Tibial nerve (tissue), 4 donors: ENCODE measurements around the gene LACTBL1. TPM values are rescaled to one million over a fixed set of nuclear protein-coding genes. Genes with fewer than 3 reads are reported as not detected.

ENCODE experiments used
- DNase-seq, 2 donors: peaks; one replicate each; pipeline ENCODE4 v3.0.0-alpha.2; 2019; ENCODE audit warnings: low spot score in 2 of 2
- H3K27ac ChIP-seq, 4 donors: fragments of 200-600 bp; sonication (generic) in 3 of 4; one replicate each; pipeline ENCODE4 v1.5.1; 2017 to 2019; ENCODE audit warnings: mild to moderate bottlenecking in 1 of 4
- H3K27me3 ChIP-seq, 2 donors: fragments of 200-600 bp; sonication (generic) in 1 of 2; one replicate each; pipeline versions ENCODE4 v1.5.1 to v1.6.0; 2017 to 2019
- H3K36me3 ChIP-seq, 3 donors: fragments of 200-600 bp; sonication (generic); one replicate each; pipeline ENCODE4 v1.5.1; 2018 to 2019
- H3K4me1 ChIP-seq, 4 donors: fragments of 200-600 bp; sonication (generic) in 3 of 4; one replicate each; pipeline ENCODE4 v1.5.1; 2017 to 2019
- H3K4me3 ChIP-seq, 4 donors: fragments of 200-600 bp; sonication (generic) in 3 of 4; one replicate each; pipeline ENCODE4 v1.5.1; 2017 to 2019; ENCODE audit warnings: mild to moderate bottlenecking in 1 of 4, moderate library complexity in 1 of 4
- H3K9me3 ChIP-seq, 4 donors: fragments of 200-600 bp; sonication (generic) in 3 of 4; one replicate each; pipeline ENCODE4 v1.5.1; 2017 to 2019
- EP300 ChIP-seq, 2 donors: sonication (generic); formaldehyde crosslinking; IDR thresholded peaks; one replicate each; pipeline ENCODE4 v1.6.1; 2017; ENCODE audit warnings: antibody characterized with exemption in 2 of 2, mild to moderate bottlenecking in 1 of 2
- POLR2A ChIP-seq, 2 donors: fragments of 450-650 bp; IDR thresholded peaks; one replicate each; pipeline ENCODE4 v1.6.1; 2017; ENCODE audit warnings: antibody characterized with exemption in 2 of 2, mild to moderate bottlenecking in 2 of 2, moderate library complexity in 2 of 2
- WGBS, 2 donors: methylation state at CpG; one replicate each; pipeline ENCODE4 v1.1.5; 2018; 5-methylcytosine and 5-hydroxymethylcytosine counted together
- total RNA-seq, 4 donors: library from RNA; depleted of rRNA; stranded (reverse); fragments of >200 nt; gene quantifications; one replicate each; pipeline ENCODE4 v1.1.0, GENCODE V29; 2016
- TF ChIP-seq, protein P1 (sequence below), 5 experiments: fragments of 200-600 bp in 3 of 5; fragments of 450-650 bp in 2 of 5; sonication (generic) in 3 of 5; IDR thresholded peaks; one replicate each; pipeline ENCODE4 v1.5.1; 2016 to 2019; ENCODE audit warnings: antibody characterized with exemption in 5 of 5, mild to moderate bottlenecking in 3 of 5, moderate library complexity in 2 of 5

LACTBL1 gene
- total RNA-seq, 4 donors from 2014 or later = not detected

GRCh38 chr1:22914633-22915217 is 57.9 kb downstream of the LACTBL1 start:
- no peak for DNase-seq
- H3K4me3 ChIP-seq = no peak overlapping the region
- no peaks in the 10 kb centered on the region for H3K27me3 ChIP-seq
- no peaks in the 10 kb centered on the region for H3K9me3 ChIP-seq
- H3K36me3 ChIP-seq = peaks cover 0 to 32% (median 0%) of the 10 kb centered on the region in 3 donors
- no peak overlapping the region for H3K27ac ChIP-seq
- TF ChIP-seq, protein P1, sequence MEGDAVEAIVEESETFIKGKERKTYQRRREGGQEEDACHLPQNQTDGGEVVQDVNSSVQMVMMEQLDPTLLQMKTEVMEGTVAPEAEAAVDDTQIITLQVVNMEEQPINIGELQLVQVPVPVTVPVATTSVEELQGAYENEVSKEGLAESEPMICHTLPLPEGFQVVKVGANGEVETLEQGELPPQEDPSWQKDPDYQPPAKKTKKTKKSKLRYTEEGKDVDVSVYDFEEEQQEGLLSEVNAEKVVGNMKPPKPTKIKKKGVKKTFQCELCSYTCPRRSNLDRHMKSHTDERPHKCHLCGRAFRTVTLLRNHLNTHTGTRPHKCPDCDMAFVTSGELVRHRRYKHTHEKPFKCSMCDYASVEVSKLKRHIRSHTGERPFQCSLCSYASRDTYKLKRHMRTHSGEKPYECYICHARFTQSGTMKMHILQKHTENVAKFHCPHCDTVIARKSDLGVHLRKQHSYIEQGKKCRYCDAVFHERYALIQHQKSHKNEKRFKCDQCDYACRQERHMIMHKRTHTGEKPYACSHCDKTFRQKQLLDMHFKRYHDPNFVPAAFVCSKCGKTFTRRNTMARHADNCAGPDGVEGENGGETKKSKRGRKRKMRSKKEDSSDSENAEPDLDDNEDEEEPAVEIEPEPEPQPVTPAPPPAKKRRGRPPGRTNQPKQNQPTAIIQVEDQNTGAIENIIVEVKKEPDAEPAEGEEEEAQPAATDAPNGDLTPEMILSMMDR (IDR thresholded peaks at IDR 0.05) = no peak
- no peak for TF ChIP-seq EP300 (IDR thresholded peaks at IDR 0.05)
- TF ChIP-seq POLR2A (IDR thresholded peaks at IDR 0.05) = no peak
- peaks cover 0 to 7% (median 0%) of the 10 kb centered on the region in 4 donors for H3K4me1 ChIP-seq
- 75 to 87% methylated on average over 8 of the region's 8 CpGs for WGBS, 2 donors

DNA sequence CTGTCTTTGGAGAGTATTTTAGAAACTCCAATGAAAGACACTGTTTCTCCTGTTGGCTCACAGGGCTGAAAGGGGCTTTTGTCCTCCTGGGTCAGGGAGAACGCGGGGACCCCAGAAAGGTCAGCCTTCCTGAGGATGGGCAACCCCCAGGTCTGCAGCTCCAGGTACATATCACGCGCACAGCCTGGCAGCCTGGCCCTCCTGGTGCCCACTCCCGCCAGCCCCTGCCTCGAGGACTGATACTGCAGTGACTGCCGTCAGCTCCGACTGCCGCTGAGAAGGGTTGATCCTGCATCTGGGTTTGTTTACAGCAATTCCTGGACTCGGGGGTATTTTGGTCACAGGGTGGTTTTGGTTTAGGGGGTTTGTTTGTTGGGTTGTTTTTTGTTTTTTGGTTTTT is 58.5 kb downstream of the LACTBL1 start:
- TF ChIP-seq EP300 (IDR thresholded peaks at IDR 0.05) = no peak
- no peak for TF ChIP-seq POLR2A (IDR thresholded peaks at IDR 0.05)
- TF ChIP-seq, protein P1 (IDR thresholded peaks at IDR 0.05) = no peak
- H3K4me1 ChIP-seq = peaks cover 0 to 7% (median 0%) of the 10 kb centered on the region in 4 donors
- no peaks in the 10 kb centered on the region for H3K9me3 ChIP-seq
- no peak overlapping the region for H3K4me3 ChIP-seq
- no peaks in the 10 kb centered on the region for H3K27me3 ChIP-seq
- no peak for DNase-seq
- peaks cover 0 to 36% (median 0%) of the 10 kb centered on the region in 3 donors for H3K36me3 ChIP-seq
- WGBS, 2 donors = 67 to 69% methylated on average over 10 of the region's 10 CpGs
- H3K27ac ChIP-seq = no peak overlapping the region

- Histone ChIP-seq H3K36me3 (peaks cover 0 to 41% (median 0%) of the 10 kb centered on the region in 3 donors), H3K9me3 (no peaks in the 10 kb centered on the region), H3K4me1 (peaks cover 0 to 7% (median 0%) of the 10 kb centered on the region in 4 donors), H3K27me3 (no peaks in the 10 kb centered on the region), H3K4me3 (no peak overlapping the region), H3K27ac (no peak overlapping the region)
- TF ChIP-seq, protein P1 (IDR thresholded peaks at IDR 0.05) = no peak
- TF ChIP-seq EP300 (IDR thresholded peaks at IDR 0.05) (no peak), POLR2A (IDR thresholded peaks at IDR 0.05) (no peak)
- WGBS, 2 donors = 49 to 53% methylated on average over 24 of the region's 24 CpGs
- no peak for DNase-seq
Observed at GRCh38 chr1:22913421-22914141, 59.1 kb downstream of the LACTBL1 start.

DNA sequence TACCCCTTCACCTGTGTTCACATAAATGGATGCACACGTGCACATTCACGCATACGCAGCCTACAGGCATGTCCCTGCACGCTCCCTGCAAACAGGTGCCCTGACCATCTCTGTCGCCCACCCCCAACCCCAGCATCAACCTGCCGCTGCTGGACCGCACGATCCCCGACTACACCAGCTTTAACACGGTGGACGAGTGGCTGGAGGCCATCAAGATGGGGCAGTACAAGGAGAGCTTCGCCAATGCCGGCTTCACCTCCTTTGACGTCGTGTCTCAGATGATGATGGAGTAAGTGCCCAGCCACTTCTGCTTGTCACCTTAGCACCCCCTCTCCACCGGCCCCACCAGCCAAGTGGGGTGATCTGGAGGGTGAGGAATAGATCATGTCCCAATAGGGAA is 60.4 kb downstream of the LACTBL1 start:
- Histone ChIP-seq H3K36me3 (peaks cover 0 to 54% (median 0%) of the 10 kb centered on the region in 3 donors), H3K9me3 (no peaks in the 10 kb centered on the region), H3K4me3 (no peak overlapping the region), H3K27me3 (no peaks in the 10 kb centered on the region), H3K27ac (no peak overlapping the region), H3K4me1 (peaks cover 0 to 7% (median 0%) of the 10 kb centered on the region in 4 donors)
- WGBS, 2 donors = 92 to 94% methylated on average over 16 of the region's 16 CpGs
- no peak for TF ChIP-seq POLR2A (IDR thresholded peaks at IDR 0.05)
- TF ChIP-seq, protein P1 (IDR thresholded peaks at IDR 0.05) = no peak
- TF ChIP-seq EP300 (IDR thresholded peaks at IDR 0.05) = no peak
- no peak for DNase-seq

GRCh38 chr1:22910986-22911651 is 61.5 kb downstream of the LACTBL1 start:
- H3K27ac ChIP-seq = no peak overlapping the region
- H3K9me3 ChIP-seq = no peaks in the 10 kb centered on the region
- no peaks in the 10 kb centered on the region for H3K27me3 ChIP-seq
- H3K4me3 ChIP-seq = no peak overlapping the region
- H3K4me1 ChIP-seq = peaks cover 0 to 7% (median 0%) of the 10 kb centered on the region in 4 donors
- no peak for TF ChIP-seq POLR2A (IDR thresholded peaks at IDR 0.05)
- TF ChIP-seq, protein P1 (IDR thresholded peaks at IDR 0.05) = no peak
- TF ChIP-seq EP300 (IDR thresholded peaks at IDR 0.05) = no peak
- peaks cover 0 to 64% (median 0%) of the 10 kb centered on the region in 3 donors for H3K36me3 ChIP-seq
- DNase-seq = no peak
- WGBS, 2 donors = 93% methylated on average over 5 of the region's 5 CpGs
